ENCODE data around the gene KCNK16.

KCNK16 gene

DNA sequence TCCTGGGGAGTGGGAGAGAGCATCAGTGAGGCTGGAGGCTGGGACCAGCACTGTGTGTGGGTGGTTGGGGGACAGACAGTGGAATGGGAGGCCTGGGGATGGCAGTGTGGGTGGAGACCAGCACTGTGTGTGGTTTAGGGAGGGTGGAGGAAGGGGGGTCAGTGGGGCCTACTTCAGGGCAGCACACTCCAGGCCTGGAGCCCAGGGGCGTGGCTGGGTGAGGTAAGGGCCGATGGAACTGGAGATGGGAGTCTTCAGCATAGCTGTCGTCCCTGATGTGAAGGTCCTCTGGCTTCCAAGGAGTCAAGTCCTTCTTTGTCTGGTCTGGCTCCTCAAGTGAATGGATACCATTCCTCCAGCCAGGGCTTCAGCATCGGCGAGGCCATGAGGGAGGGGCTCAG is 26.9 kb downstream of the KCNK16 start:
- Histone ChIP-seq H3K23ac (ENCODE audit: low read depth, low read length, poor library complexity) (no peak overlapping the region), H4K8ac (ENCODE audit: low read depth, low read length) (no peak overlapping the region), H3K14ac (ENCODE audit: low read length) (no peak overlapping the region), H3K27me3 (ENCODE audit: control insufficient read depth in 3 of 3, insufficient read depth in 3 of 3, low read depth in 1 of 3, low read length in 3 of 3) (peaks cover 0 to 20% (median 2%) of the 10 kb centered on the region in 3 experiments), H3K18ac (ENCODE audit: low read length) (no peak overlapping the region), H3K36me3 (replicated peaks in 1 of 2; ENCODE audit: control insufficient read depth in 2 of 2, insufficient read depth in 2 of 2, low read length in 2 of 2) (no peaks in the 10 kb centered on the region), H4K91ac (ENCODE audit: low read depth, low read length, poor library complexity) (no peak overlapping the region), H2AFZ (ENCODE audit: low read length) (no peak overlapping the region), H2AK5ac (ENCODE audit: low read depth, low read length) (no peak overlapping the region), H3K9ac (ENCODE audit: low read depth, low read length, poor library complexity) (no peak overlapping the region), H3K4me2 (ENCODE audit: insufficient read depth, low read length, poor library complexity, severe bottlenecking) (no peak overlapping the region), H2BK5ac (ENCODE audit: low read length) (no peak overlapping the region), H3K4me3 (ENCODE audit: low read length in 2 of 2) (peak overlapping the region in 1 of 2 donors; percentile 2), H3K79me1 (ENCODE audit: low read depth, low read length) (no peaks in the 10 kb centered on the region), H2BK15ac (ENCODE audit: low read length) (no peak overlapping the region), H3K4ac (ENCODE audit: low read length) (no peak overlapping the region), H3K9me3 (replicated peaks in 1 of 2; ENCODE audit: control insufficient read depth in 2 of 2, insufficient read depth in 1 of 2, low read depth in 1 of 2, low read length in 2 of 2) (no peaks in the 10 kb centered on the region), H3K27ac (replicated peaks; ENCODE audit: low read length) (no peak overlapping the region), H2BK120ac (ENCODE audit: low read depth, low read length) (no peak overlapping the region), H2BK12ac (ENCODE audit: low read length) (peak overlapping the region; percentile 31), H3K4me1 (ENCODE audit: control insufficient read depth in 2 of 2, insufficient read depth in 1 of 2, low read depth in 1 of 2, low read length in 2 of 2) (peaks cover 3 to 18% of the 10 kb centered on the region in 2 donors)
- no peak for DNase-seq (ENCODE audit: low spot score)
- no CpG with 5 or more reads among the region's 5 CpGs for WGBS, 2 donors (ENCODE audit: extremely low coverage in 2 of 2, insufficient read length in 2 of 2, insufficient replicate concordance in 1 of 2)

GRCh38 chr6:39294899-39295298 is 27.6 kb downstream of the KCNK16 start:
- Histone ChIP-seq H3K27ac (replicated peaks; ENCODE audit: low read length) (no peak overlapping the region), H2BK5ac (ENCODE audit: low read length) (no peak overlapping the region), H2BK15ac (ENCODE audit: low read length) (no peak overlapping the region), H2AK5ac (ENCODE audit: low read depth, low read length) (no peak overlapping the region), H2BK12ac (ENCODE audit: low read length) (no peak overlapping the region), H2BK120ac (ENCODE audit: low read depth, low read length) (no peak overlapping the region), H3K36me3 (replicated peaks in 1 of 2; ENCODE audit: control insufficient read depth in 2 of 2, insufficient read depth in 2 of 2, low read length in 2 of 2) (no peaks in the 10 kb centered on the region), H3K9ac (ENCODE audit: low read depth, low read length, poor library complexity) (no peak overlapping the region), H3K4ac (ENCODE audit: low read length) (no peak overlapping the region), H3K79me1 (ENCODE audit: low read depth, low read length) (no peaks in the 10 kb centered on the region), H3K4me1 (ENCODE audit: control insufficient read depth in 2 of 2, insufficient read depth in 1 of 2, low read depth in 1 of 2, low read length in 2 of 2) (peaks cover 3 to 18% of the 10 kb centered on the region in 2 donors), H3K14ac (ENCODE audit: low read length) (no peak overlapping the region), H4K8ac (ENCODE audit: low read depth, low read length) (no peak overlapping the region), H3K9me3 (replicated peaks in 1 of 2; ENCODE audit: control insufficient read depth in 2 of 2, insufficient read depth in 1 of 2, low read depth in 1 of 2, low read length in 2 of 2) (no peaks in the 10 kb centered on the region), H3K4me2 (ENCODE audit: insufficient read depth, low read length, poor library complexity, severe bottlenecking) (no peak overlapping the region), H3K23ac (ENCODE audit: low read depth, low read length, poor library complexity) (no peak overlapping the region), H4K91ac (ENCODE audit: low read depth, low read length, poor library complexity) (no peak overlapping the region), H3K27me3 (ENCODE audit: control insufficient read depth in 3 of 3, insufficient read depth in 3 of 3, low read depth in 1 of 3, low read length in 3 of 3) (peaks cover 0 to 20% (median 2%) of the 10 kb centered on the region in 3 experiments), H3K4me3 (ENCODE audit: low read length in 2 of 2) (no peak overlapping the region), H3K18ac (ENCODE audit: low read length) (no peak overlapping the region), H2AFZ (ENCODE audit: low read length) (no peak overlapping the region)
- WGBS, 2 donors (ENCODE audit: extremely low coverage in 2 of 2, insufficient read length in 2 of 2, insufficient replicate concordance in 1 of 2), result no CpG with 5 or more reads among the region's 1 CpG
- no peak for DNase-seq (ENCODE audit: low spot score)

DNA sequence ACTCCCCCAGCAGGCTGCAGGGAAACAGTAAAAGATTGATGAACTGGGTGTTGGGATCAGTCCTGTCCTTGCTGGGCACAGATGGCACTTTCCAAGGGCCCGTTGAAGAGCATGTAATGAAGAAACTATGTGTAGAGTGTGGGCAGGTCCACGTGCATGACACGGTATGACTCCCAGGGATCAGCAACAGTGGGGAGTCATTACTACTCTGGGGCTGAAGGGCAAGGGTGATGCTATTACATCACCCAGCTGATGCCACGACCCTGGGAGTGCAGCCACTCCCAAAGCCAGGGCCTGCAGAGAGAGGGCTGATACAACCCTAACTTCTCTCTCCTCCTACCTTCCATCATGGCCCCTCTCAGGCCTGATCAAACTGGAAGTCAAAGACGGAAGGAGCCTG is 28.4 kb downstream of the KCNK16 start:
- H3K4me3 ChIP-seq (ENCODE audit: low read length in 2 of 2), result no peak overlapping the region
- peak overlapping the region; percentile 25 for H3K18ac ChIP-seq (ENCODE audit: low read length)
- H2AFZ ChIP-seq (ENCODE audit: low read length), result no peak overlapping the region
- no peak overlapping the region for H3K4ac ChIP-seq (ENCODE audit: low read length)
- no peaks in the 10 kb centered on the region for H3K9me3 ChIP-seq (replicated peaks in 1 of 2; ENCODE audit: control insufficient read depth in 2 of 2, insufficient read depth in 1 of 2, low read depth in 1 of 2, low read length in 2 of 2)
- H3K14ac ChIP-seq (ENCODE audit: low read length), result no peak overlapping the region
- no CpG with 5 or more reads among the region's 5 CpGs for WGBS, 2 donors (ENCODE audit: extremely low coverage in 2 of 2, insufficient read length in 2 of 2, insufficient replicate concordance in 1 of 2)
- H3K36me3 ChIP-seq (replicated peaks in 1 of 2; ENCODE audit: control insufficient read depth in 2 of 2, insufficient read depth in 2 of 2, low read length in 2 of 2), result no peaks in the 10 kb centered on the region
- H3K27me3 ChIP-seq (ENCODE audit: control insufficient read depth in 3 of 3, insufficient read depth in 3 of 3, low read depth in 1 of 3, low read length in 3 of 3), result peaks cover 0 to 20% (median 2%) of the 10 kb centered on the region in 3 experiments
- H3K23ac ChIP-seq (ENCODE audit: low read depth, low read length, poor library complexity), result no peak overlapping the region
- no peak overlapping the region for H2AK5ac ChIP-seq (ENCODE audit: low read depth, low read length)
- H2BK5ac ChIP-seq (ENCODE audit: low read length), result no peak overlapping the region
- H3K4me2 ChIP-seq (ENCODE audit: insufficient read depth, low read length, poor library complexity, severe bottlenecking), result no peak overlapping the region
- H2BK15ac ChIP-seq (ENCODE audit: low read length), result no peak overlapping the region
- no peaks in the 10 kb centered on the region for H3K79me1 ChIP-seq (ENCODE audit: low read depth, low read length)
- no peak overlapping the region for H3K27ac ChIP-seq (replicated peaks; ENCODE audit: low read length)
- H4K8ac ChIP-seq (ENCODE audit: low read depth, low read length), result no peak overlapping the region
- H4K91ac ChIP-seq (ENCODE audit: low read depth, low read length, poor library complexity), result no peak overlapping the region
- peaks cover 3 to 18% of the 10 kb centered on the region in 2 donors for H3K4me1 ChIP-seq (ENCODE audit: control insufficient read depth in 2 of 2, insufficient read depth in 1 of 2, low read depth in 1 of 2, low read length in 2 of 2)
- no peak overlapping the region for H2BK12ac ChIP-seq (ENCODE audit: low read length)
- DNase-seq (ENCODE audit: low spot score), result no peak
- no peak overlapping the region for H2BK120ac ChIP-seq (ENCODE audit: low read depth, low read length)
- no peak overlapping the region for H3K9ac ChIP-seq (ENCODE audit: low read depth, low read length, poor library complexity)

DNA sequence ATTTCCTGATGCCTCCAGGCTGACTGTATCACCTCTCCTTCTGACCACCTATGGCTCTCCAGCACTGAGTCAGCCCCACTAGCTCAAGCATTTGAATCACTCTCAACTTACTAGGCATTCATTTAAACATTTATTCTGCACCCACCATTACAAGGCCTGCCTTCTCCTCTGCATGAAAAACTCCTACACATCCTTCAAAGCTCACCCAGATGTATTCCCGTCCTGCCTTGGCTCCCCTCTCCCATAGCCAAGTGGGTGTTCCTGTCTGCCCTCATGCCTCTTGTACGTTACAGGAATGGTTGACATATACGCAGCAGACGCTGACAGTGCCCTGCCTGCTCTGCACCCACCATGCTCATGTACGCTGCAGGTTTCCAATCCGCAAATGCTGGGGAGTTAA is 29.9 kb downstream of the KCNK16 start:
- Histone ChIP-seq H3K79me1 (ENCODE audit: low read depth, low read length) (no peaks in the 10 kb centered on the region), H2BK12ac (ENCODE audit: low read length) (no peak overlapping the region), H3K27ac (replicated peaks; ENCODE audit: low read length) (no peak overlapping the region), H2AK5ac (ENCODE audit: low read depth, low read length) (no peak overlapping the region), H3K27me3 (ENCODE audit: control insufficient read depth in 3 of 3, insufficient read depth in 3 of 3, low read depth in 1 of 3, low read length in 3 of 3) (peaks cover 0 to 16% (median 2%) of the 10 kb centered on the region in 3 experiments), H3K4me1 (ENCODE audit: control insufficient read depth in 2 of 2, insufficient read depth in 1 of 2, low read depth in 1 of 2, low read length in 2 of 2) (peaks cover 3 to 17% of the 10 kb centered on the region in 2 donors), H3K14ac (ENCODE audit: low read length) (no peak overlapping the region), H2BK120ac (ENCODE audit: low read depth, low read length) (no peak overlapping the region), H3K4me2 (ENCODE audit: insufficient read depth, low read length, poor library complexity, severe bottlenecking) (no peak overlapping the region), H3K36me3 (replicated peaks in 1 of 2; ENCODE audit: control insufficient read depth in 2 of 2, insufficient read depth in 2 of 2, low read length in 2 of 2) (no peaks in the 10 kb centered on the region), H3K4ac (ENCODE audit: low read length) (no peak overlapping the region), H4K91ac (ENCODE audit: low read depth, low read length, poor library complexity) (no peak overlapping the region), H4K8ac (ENCODE audit: low read depth, low read length) (no peak overlapping the region), H2BK15ac (ENCODE audit: low read length) (no peak overlapping the region), H2BK5ac (ENCODE audit: low read length) (no peak overlapping the region), H3K4me3 (ENCODE audit: low read length in 2 of 2) (no peak overlapping the region), H3K9ac (ENCODE audit: low read depth, low read length, poor library complexity) (no peak overlapping the region), H2AFZ (ENCODE audit: low read length) (no peak overlapping the region), H3K23ac (ENCODE audit: low read depth, low read length, poor library complexity) (no peak overlapping the region), H3K9me3 (replicated peaks in 1 of 2; ENCODE audit: control insufficient read depth in 2 of 2, insufficient read depth in 1 of 2, low read depth in 1 of 2, low read length in 2 of 2) (no peaks in the 10 kb centered on the region), H3K18ac (ENCODE audit: low read length) (no peak overlapping the region)
- WGBS, 2 donors (ENCODE audit: extremely low coverage in 2 of 2, insufficient read length in 2 of 2, insufficient replicate concordance in 1 of 2), result no CpG with 5 or more reads among the region's 6 CpGs
- no peak for DNase-seq (ENCODE audit: low spot score)
